ENCODE data around the gene RANBP17. TPM values are rescaled to one million over a fixed set of nuclear protein-coding genes. Genes with fewer than 3 reads are reported as not detected.

Gene RANBP17
- total RNA-seq, 1 donor from 2014 or later = 15.7 TPM

GRCh38 chr5:171335616-171336015, 473.8 kb downstream of the RANBP17 start:
- no peaks in the 10 kb centered on the region for H3K36me3 Mint-ChIP-seq (ENCODE audit: unreplicated experiment)
- H3K27ac Mint-ChIP-seq (ENCODE audit: unreplicated experiment) = no peak overlapping the region
- peaks cover 72% of the 10 kb centered on the region for H3K27me3 Mint-ChIP-seq (ENCODE audit: unreplicated experiment)
- H3K4me3 Mint-ChIP-seq (ENCODE audit: unreplicated experiment) = no peak overlapping the region
- DNase-seq (ENCODE audit: extremely low spot score, unreplicated experiment) = no peak
- no peaks in the 10 kb centered on the region for H3K9me3 Mint-ChIP-seq (ENCODE audit: unreplicated experiment)
- no peak for TF ChIP-seq CTCF (IDR thresholded peaks at IDR 0.05)
- H3K4me1 Mint-ChIP-seq (ENCODE audit: unreplicated experiment) = no peaks in the 10 kb centered on the region

GRCh38 chr5:171336521-171337209, 474.8 kb downstream of the RANBP17 start:
- Mint-ChIP-seq H3K27ac (ENCODE audit: unreplicated experiment) (no peak overlapping the region), H3K9me3 (ENCODE audit: unreplicated experiment) (no peaks in the 10 kb centered on the region), H3K27me3 (ENCODE audit: unreplicated experiment) (peaks cover 68% of the 10 kb centered on the region), H3K4me3 (ENCODE audit: unreplicated experiment) (peak overlapping the region; percentile 43), H3K36me3 (ENCODE audit: unreplicated experiment) (no peaks in the 10 kb centered on the region), H3K4me1 (ENCODE audit: unreplicated experiment) (no peaks in the 10 kb centered on the region)
- DNase-seq (ENCODE audit: extremely low spot score, unreplicated experiment) = no peak
- peak; percentile 62 for TF ChIP-seq CTCF (IDR thresholded peaks at IDR 0.05)

DNA sequence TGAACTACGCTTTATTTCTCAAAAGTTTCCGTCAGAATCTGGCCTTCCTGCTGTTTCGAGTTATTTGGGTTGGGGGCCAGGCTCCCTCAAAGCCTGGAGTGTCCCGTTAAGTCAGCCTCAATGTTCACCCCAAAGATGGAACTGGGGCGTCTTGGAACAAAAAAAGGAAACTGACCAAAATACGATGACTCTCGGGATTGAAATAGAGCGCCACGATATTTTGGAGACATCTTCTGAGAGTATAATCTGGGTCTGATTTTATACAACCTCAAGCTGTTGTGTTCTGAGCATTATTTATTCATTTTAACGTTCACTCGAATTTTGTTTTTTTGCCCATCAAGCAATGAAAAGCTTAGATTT, 475.4 kb downstream of the RANBP17 start:
- no peaks in the 10 kb centered on the region for H3K9me3 Mint-ChIP-seq (ENCODE audit: unreplicated experiment)
- H3K27ac Mint-ChIP-seq (ENCODE audit: unreplicated experiment) = no peak overlapping the region
- peaks cover 63% of the 10 kb centered on the region for H3K27me3 Mint-ChIP-seq (ENCODE audit: unreplicated experiment)
- DNase-seq (ENCODE audit: extremely low spot score, unreplicated experiment) = no peak
- TF ChIP-seq CTCF (IDR thresholded peaks at IDR 0.05) = no peak
- no peaks in the 10 kb centered on the region for H3K4me1 Mint-ChIP-seq (ENCODE audit: unreplicated experiment)
- no peaks in the 10 kb centered on the region for H3K36me3 Mint-ChIP-seq (ENCODE audit: unreplicated experiment)
- no peak overlapping the region for H3K4me3 Mint-ChIP-seq (ENCODE audit: unreplicated experiment)

DNA sequence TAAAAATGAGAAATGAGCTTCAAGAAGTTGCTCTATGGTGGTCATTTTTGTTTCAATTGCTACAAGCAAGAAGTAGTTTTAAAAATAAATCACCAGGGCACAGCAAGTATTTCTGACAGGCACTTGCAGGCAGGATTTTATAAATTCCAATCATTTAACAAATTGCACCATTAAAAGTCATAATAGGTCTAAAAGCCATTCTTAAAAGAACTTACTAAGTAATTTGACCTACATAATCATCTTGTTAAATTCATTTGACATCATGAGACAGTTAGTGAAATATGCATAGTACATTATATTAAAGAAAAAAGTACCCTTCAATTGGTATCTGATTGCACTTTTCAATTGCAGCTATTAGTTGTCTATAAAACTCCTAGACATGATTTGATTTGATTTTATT, 478.2 kb downstream of the RANBP17 start:
- DNase-seq (ENCODE audit: extremely low spot score, unreplicated experiment) = no peak
- no peaks in the 10 kb centered on the region for H3K9me3 Mint-ChIP-seq (ENCODE audit: unreplicated experiment)
- peaks cover 40% of the 10 kb centered on the region for H3K27me3 Mint-ChIP-seq (ENCODE audit: unreplicated experiment)
- H3K27ac Mint-ChIP-seq (ENCODE audit: unreplicated experiment) = no peak overlapping the region
- peaks cover 2% of the 10 kb centered on the region for H3K4me1 Mint-ChIP-seq (ENCODE audit: unreplicated experiment)
- no peak for TF ChIP-seq CTCF (IDR thresholded peaks at IDR 0.05)
- no peaks in the 10 kb centered on the region for H3K36me3 Mint-ChIP-seq (ENCODE audit: unreplicated experiment)
- no peak overlapping the region for H3K4me3 Mint-ChIP-seq (ENCODE audit: unreplicated experiment)

DNA sequence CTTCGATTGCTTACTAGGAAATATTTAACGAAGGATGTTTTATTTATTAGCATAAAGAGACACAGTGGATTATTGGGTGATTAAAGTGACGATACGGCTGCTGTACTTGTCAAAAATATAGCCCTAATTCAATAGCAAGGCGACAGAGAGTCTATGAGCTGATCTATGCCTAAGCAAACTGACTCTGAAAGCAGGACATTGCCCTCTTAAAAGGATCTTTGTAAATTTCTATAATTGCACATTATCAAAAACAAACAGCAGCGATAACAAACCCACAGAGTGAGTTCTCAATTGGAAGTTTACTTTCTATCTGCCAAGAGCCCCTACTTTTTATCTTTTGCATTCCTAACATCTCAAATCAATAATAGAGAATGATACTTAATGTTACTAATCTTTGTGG, 478.7 kb downstream of the RANBP17 start:
- Mint-ChIP-seq H3K36me3 (ENCODE audit: unreplicated experiment) (no peaks in the 10 kb centered on the region), H3K27me3 (ENCODE audit: unreplicated experiment) (peaks cover 35% of the 10 kb centered on the region), H3K9me3 (ENCODE audit: unreplicated experiment) (no peaks in the 10 kb centered on the region), H3K27ac (ENCODE audit: unreplicated experiment) (no peak overlapping the region), H3K4me3 (ENCODE audit: unreplicated experiment) (no peak overlapping the region), H3K4me1 (ENCODE audit: unreplicated experiment) (peaks cover 2% of the 10 kb centered on the region)
- TF ChIP-seq CTCF (IDR thresholded peaks at IDR 0.05) = no peak
- DNase-seq (ENCODE audit: extremely low spot score, unreplicated experiment) = no peak

Measured in osteocyte (in vitro differentiated cells).